Measurements from ENCODE around the gene GRB10.

DNA sequence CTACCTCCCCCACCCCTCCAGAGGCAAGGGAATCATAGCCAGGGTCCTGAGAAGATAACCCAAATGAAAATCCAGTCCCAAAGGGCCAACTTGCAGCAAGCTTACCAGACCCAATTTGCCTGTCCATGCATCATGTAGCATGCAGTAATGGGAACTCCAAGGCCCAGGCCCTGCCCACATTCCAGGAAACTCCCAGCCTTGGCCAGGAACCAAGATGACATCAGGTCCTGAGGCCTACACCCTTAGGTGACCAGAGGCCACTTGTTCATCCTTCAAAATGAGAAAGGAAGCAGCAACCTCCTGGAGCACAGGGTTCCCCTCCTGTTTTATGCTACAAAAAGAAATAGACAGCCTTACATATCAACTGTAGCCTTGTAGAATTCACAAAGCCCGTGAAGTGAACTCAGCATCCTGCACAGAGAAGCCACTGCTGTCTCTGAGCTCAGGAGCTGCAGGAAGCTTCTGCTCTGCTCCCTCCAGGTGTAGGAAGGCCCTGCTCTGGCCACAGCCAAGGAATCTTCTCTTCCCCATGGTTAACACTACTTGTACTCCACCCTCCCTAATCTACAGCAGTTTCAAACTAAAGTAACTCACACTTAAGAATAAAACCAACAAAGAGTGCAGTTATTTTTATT lies 30.3 kb upstream of the GRB10 start:
- TF ChIP-seq RAD21 (conservative IDR thresholded peaks at IDR 0.05) (no peak), EP300 (conservative IDR thresholded peaks at IDR 0.05; ENCODE audit: poor library complexity, severe bottlenecking) (no peak), POLR2AphosphoS5 (IDR thresholded peaks at IDR 0.05) (no peak)
- TF ChIP-seq, protein P1, sequence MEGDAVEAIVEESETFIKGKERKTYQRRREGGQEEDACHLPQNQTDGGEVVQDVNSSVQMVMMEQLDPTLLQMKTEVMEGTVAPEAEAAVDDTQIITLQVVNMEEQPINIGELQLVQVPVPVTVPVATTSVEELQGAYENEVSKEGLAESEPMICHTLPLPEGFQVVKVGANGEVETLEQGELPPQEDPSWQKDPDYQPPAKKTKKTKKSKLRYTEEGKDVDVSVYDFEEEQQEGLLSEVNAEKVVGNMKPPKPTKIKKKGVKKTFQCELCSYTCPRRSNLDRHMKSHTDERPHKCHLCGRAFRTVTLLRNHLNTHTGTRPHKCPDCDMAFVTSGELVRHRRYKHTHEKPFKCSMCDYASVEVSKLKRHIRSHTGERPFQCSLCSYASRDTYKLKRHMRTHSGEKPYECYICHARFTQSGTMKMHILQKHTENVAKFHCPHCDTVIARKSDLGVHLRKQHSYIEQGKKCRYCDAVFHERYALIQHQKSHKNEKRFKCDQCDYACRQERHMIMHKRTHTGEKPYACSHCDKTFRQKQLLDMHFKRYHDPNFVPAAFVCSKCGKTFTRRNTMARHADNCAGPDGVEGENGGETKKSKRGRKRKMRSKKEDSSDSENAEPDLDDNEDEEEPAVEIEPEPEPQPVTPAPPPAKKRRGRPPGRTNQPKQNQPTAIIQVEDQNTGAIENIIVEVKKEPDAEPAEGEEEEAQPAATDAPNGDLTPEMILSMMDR (IDR thresholded peaks at IDR 0.05; ENCODE audit: poor library complexity, severe bottlenecking) = no peak
- TF ChIP-seq, protein P2, sequence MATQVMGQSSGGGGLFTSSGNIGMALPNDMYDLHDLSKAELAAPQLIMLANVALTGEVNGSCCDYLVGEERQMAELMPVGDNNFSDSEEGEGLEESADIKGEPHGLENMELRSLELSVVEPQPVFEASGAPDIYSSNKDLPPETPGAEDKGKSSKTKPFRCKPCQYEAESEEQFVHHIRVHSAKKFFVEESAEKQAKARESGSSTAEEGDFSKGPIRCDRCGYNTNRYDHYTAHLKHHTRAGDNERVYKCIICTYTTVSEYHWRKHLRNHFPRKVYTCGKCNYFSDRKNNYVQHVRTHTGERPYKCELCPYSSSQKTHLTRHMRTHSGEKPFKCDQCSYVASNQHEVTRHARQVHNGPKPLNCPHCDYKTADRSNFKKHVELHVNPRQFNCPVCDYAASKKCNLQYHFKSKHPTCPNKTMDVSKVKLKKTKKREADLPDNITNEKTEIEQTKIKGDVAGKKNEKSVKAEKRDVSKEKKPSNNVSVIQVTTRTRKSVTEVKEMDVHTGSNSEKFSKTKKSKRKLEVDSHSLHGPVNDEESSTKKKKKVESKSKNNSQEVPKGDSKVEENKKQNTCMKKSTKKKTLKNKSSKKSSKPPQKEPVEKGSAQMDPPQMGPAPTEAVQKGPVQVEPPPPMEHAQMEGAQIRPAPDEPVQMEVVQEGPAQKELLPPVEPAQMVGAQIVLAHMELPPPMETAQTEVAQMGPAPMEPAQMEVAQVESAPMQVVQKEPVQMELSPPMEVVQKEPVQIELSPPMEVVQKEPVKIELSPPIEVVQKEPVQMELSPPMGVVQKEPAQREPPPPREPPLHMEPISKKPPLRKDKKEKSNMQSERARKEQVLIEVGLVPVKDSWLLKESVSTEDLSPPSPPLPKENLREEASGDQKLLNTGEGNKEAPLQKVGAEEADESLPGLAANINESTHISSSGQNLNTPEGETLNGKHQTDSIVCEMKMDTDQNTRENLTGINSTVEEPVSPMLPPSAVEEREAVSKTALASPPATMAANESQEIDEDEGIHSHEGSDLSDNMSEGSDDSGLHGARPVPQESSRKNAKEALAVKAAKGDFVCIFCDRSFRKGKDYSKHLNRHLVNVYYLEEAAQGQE (IDR thresholded peaks at IDR 0.05; ENCODE audit: borderline replicate concordance) = no peak
